GM10248 (cell line): ENCODE measurements around the gene SEMA4F.

Experiments used
- CTCF ChIA-PET: fragments of 300-600 bp; sonication (Branson Sonifier 250); formaldehyde crosslinking; extraction: SDS; loops from one replicate; lab custom pipeline; 2021; ENCODE audit warnings: antibody characterized with exemption; lab: Yijun Ruan, JAX
- POLR2A ChIA-PET: fragments of 350-650 bp; sonication (Branson Sonifier 250); formaldehyde crosslinking; extraction: SDS; loops from one replicate; lab custom pipeline; 2020; ENCODE audit warnings: antibody characterized with exemption; lab: Yijun Ruan, JAX
- DNase-seq: peaks from one replicate; pipeline ENCODE4 v3.0.0; 2012; ENCODE audit errors: extremely low spot score
- TF ChIP-seq, protein P1 (sequence below): IDR thresholded peaks from 2 replicates; pipeline ENCODE4 v1.5.1; 2012; ENCODE audit warnings: mild to moderate bottlenecking, low read depth; ENCODE audit errors: extremely low read depth, missing control alignments, control extremely low read depth

Gene SEMA4F

GRCh38 chr2:74673826-74674528, 19.9 kb downstream of the SEMA4F start:
- ChIA-PET POLR2A (no interaction called here), CTCF (interaction anchor here (2.0 to 3.1 kb wide), 2 partner anchors 17 to 41 kb away, joined by 6 to 11 read pairs; no protein-coding TSS in a partner anchor)
- no peak for DNase-seq
- TF ChIP-seq, protein P1, sequence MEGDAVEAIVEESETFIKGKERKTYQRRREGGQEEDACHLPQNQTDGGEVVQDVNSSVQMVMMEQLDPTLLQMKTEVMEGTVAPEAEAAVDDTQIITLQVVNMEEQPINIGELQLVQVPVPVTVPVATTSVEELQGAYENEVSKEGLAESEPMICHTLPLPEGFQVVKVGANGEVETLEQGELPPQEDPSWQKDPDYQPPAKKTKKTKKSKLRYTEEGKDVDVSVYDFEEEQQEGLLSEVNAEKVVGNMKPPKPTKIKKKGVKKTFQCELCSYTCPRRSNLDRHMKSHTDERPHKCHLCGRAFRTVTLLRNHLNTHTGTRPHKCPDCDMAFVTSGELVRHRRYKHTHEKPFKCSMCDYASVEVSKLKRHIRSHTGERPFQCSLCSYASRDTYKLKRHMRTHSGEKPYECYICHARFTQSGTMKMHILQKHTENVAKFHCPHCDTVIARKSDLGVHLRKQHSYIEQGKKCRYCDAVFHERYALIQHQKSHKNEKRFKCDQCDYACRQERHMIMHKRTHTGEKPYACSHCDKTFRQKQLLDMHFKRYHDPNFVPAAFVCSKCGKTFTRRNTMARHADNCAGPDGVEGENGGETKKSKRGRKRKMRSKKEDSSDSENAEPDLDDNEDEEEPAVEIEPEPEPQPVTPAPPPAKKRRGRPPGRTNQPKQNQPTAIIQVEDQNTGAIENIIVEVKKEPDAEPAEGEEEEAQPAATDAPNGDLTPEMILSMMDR: no peak

GRCh38 chr2:74675090-74675489, 21.0 kb downstream of the SEMA4F start:
- no peak for DNase-seq
- TF ChIP-seq, protein P1: no peak
- POLR2A ChIA-PET: no interaction called here
- CTCF ChIA-PET: interaction anchor here (1.4 to 3.1 kb wide), 5 partner anchors 16 to 201 kb away, joined by 3 to 11 read pairs (median 4); no protein-coding TSS in a partner anchor

DNA sequence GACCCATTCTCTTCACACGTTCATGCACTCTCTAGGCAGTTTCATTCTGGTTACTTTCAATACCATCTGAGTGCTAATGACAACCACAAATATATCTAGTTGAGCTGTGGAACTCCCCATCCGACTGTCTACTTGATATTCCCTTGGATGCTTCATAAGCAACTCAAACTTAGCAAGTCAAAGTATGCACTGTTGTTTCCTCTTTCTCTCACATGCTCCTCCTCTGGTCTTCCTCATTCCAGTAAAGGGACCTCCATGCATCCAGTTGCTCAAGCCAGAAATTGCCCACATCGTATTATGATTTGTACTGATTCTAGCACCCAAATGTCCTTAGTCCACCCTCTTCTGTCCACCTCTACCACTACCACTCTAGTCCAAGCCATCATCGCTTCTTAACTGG, 22.3 kb downstream of the SEMA4F start:
- no peak for DNase-seq
- TF ChIP-seq, protein P1: no peak
- ChIA-PET CTCF (interaction anchor here (0.8 to 3.1 kb wide), 5 partner anchors 8 to 200 kb away, joined by 3 to 11 read pairs (median 4); no protein-coding TSS in a partner anchor), POLR2A (no interaction called here)

DNA sequence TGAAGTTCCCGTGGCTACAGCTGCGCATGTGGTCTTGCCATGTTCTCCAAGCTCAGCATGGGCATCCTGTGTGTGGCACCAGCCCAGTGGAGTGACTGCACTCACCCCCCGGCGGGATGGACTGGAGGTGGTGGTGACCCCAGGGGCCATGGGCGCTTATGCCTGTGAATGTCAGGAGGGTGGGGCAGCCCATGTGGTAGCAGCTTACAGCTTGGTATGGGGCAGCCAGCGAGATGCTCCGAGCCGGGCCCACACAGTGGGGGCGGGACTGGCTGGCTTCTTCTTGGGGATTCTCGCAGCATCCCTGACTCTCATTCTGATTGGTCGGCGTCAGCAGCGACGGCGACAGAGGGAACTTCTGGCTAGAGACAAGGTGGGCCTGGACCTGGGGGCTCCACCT, 25.6 kb downstream of the SEMA4F start:
- no peak for DNase-seq
- CTCF ChIA-PET: interaction anchor here (1.5 to 5.0 kb wide), 3 partner anchors 9 to 197 kb away, joined by 5 to 23 read pairs (median 9); no protein-coding TSS in a partner anchor
- TF ChIP-seq, protein P1: no peak
- POLR2A ChIA-PET: no interaction called here

GRCh38 chr2:74682501-74682900, 28.5 kb downstream of the SEMA4F start:
- CTCF ChIA-PET: interaction anchor here (5.0 kb wide), 1 partner anchor 9 kb away, joined by 23 read pairs; no protein-coding TSS in a partner anchor
- POLR2A ChIA-PET: no interaction called here
- DNase-seq: no peak
- TF ChIP-seq, protein P1: no peak

DNA sequence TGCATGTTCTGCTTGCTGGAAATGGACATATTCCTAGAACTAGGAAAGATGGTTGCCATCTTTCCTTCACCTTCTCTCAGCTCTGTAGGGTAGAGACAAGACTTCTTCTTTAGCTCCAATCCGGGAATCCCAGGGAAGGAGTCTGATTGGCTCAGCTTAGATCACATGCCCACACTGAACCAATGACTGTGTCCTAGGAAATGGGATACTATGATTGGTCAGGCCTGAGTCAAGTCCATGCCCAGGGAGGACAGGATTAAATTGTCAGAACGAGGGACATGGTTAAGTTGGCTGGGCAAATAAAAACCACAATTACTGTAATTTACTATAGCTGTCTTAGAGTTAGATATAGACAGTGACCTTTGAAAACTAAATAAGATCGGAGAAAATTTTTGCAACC, 31.4 kb downstream of the SEMA4F start:
- POLR2A ChIA-PET: no interaction called here
- TF ChIP-seq, protein P1: no peak
- CTCF ChIA-PET: no interaction called here
- DNase-seq: no peak
